HuH-7 (cell line): ENCODE results near the gene MGARP.
A peak's percentile ranks its signal among the peaks of the same experiment; 100 is the strongest.
"Not testable (repeated sequence)": the region's sequence is repeated elsewhere in the genome, so short reads cannot be mapped to it uniquely, and the experiment has no call there.

ENCODE experiments used
- DNase-seq: peaks from one replicate; pipeline ENCODE4 v3.0.0; 2011; ENCODE audit warnings: low spot score

MGARP gene

DNA sequence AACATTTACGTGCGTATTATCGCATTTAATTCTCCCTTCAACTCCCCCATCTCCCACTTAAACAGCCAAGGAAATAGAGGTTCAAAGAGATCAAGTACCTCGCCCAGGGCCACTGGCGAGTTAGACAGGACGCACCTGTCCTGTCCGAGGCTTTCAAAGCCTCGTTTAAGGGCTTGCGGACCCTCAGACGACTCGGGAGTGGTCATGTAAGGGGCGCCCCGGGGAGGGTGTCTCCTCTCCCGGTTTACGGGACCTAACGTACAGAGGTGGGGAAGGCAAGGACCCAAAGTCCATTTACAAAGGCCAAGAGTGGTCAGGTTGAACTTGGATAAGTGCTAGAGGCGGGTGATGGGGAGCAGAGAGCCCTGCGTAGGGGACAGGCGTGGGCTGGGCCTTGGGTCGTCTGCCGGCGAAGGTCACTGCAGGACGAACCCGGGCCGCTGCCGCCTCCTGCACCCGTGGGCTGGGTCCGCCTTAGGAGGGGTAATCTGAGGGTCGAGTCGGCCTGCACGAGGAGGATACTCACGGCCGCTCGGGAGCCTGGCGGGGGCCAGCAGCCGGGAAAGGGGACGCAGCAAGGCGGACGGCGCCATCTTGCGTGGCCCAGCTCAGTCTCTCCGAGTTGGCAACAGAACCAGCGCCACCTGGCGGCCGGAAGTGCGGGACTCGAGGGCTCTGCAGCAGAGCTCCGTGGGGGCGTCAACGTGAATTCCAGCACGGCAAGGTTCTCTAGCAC is 15.3 kb upstream of the MGARP start:
- DNase-seq: peak; percentile 83

DNA sequence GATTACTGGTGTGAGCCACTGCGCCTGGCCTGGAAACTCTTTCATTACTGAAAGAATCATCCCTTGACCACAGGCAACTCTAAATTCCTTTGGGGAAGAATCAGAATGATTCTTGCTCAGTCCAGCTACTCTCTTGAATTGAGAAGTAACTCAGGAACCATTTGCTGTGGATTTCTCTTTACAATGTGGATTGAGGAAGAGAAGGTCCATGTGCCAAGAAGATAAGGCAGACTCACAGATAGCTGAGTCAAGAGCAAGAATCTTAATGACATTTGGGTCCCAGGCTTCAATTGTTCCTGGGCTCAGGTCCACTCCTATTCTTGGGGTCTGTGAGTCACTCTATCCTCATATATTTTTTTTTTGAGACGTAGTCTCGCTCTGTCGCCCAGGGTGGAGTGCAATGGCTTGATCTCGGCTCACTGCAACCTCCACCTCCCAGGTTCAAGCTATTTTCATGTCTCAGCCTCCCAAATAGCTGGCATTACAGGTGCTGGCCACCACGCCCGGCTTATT is 6.2 kb upstream of the MGARP start:
- DNase-seq: no peak

DNA sequence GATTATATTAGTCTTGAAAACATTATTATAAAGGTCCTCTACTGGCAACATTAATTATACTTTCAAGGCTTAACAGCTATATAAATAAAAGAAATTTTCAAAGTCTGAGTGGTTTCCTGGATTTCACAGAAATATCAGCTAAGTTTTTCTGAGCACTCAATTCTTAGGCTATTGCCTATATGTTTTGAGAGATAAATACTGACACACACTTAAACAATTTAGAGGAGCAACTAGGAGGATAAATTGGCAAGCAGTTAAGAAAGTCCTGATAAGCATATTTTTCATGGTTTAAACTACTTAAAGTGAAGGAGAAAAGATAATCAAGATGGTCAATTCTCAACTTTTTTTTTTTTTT is 2.7 kb upstream of the MGARP start:
- DNase-seq: no peak

DNA sequence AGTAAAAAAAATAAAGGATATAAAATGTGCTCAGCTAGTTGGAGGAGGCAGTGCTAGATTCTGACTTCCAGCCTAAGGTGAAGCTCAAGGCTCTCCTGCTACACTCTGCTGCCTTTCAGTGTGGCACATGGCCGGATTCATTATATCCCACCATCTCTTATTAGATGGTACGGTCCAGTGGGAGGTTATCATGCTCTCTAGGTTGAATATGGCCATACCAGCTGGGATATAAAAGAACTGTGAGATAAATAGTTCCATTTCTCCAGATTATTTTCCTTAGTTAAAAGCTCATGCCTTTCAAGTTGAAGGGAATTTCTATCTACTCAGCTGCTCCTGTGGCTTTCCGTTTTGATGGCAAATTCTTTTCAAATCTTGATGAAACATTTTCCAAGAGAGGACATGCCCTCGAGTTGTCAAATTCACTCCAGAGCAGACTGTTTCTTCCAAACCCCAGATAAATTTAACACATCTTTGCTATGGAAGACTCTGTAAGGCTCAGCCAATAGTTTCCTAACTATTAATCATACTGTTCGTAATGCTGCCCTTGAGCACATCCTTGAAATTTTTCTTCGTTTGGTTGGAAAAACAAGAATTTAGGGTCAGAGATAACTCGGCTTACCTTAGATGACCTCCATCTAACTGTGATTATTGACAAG is 2.2 kb upstream of the MGARP start:
- DNase-seq: no peak

DNA sequence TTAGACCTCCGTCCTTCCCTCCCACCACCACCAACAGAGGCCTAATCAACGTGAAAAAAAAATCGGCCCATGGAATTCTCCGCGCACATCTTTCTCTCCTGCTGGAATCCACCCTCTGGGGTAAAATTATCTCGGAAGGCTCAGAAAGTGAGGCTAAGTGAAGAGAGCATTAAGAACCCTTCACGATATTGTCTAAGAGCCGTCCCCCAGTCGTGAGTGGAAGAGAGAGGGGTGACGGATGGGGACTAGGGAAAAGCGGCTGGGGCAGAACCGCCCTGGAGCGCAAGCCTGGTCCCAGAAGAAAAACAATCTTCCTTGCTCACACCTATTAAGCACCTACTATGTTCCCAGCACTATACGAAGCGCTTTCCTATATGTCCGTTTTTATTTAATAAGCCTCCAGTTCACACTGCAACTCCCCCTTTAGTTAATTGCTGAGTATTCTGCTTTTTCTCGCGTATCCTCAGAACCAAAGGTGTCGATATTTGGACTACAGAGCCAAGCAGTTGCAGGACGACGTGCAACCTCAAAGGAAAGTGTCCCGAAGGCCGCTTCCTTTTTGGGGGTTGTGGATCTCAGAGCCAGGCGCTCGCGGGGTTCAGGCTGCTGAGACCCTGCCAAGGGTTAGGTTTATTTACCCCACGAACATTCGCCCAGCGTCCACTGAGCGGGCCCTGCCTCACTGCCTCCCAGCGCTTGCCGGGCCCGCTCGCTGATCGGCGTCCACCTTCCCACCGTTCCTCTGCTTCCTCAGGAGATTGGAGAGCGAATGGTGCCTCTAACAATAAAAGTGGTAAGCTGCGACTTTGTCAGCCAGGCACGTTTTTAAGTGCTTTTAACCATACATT is 889 bp downstream of the MGARP start:
- no peak for DNase-seq

DNA sequence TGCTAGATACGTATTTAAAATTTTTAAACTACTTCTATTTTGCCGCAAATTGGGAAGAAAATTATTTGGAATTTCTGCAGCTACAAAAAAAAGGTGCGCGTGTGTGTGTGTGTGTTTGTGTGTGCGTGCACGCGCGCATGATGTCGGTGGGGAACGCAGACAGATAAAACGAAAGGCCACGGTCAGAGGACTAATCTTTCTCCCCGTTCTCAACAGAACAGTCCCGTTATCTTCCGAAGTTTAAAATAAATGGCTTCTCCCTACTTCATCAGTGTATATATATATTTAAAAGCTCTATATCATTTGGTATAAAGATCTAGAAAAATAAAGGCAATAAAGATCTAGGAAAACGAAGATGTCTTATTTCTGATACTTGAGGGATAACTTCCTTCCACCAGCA is 1.5 kb downstream of the MGARP start:
- no peak for DNase-seq

DNA sequence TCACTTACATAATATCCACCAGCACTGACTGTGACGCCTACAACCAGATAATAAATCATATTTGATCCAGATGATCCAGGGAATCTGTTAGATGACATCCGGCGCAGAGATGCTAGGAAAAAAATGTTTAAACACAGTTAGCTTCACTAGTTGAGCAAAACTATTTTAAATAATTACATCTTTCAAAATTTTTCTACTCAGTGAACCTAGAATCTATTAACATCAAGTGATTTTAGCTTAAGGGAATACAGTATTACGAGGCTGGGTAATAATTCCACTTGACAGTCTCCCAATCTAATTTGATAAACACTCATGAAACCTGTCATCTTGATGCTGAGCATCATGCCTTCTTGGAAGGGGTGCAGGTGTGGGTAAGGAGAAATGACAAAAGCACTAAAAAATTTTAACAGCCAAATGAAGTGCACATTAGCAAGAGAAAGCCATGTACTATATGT is 4.7 kb downstream of the MGARP start:
- no peak for DNase-seq

DNA sequence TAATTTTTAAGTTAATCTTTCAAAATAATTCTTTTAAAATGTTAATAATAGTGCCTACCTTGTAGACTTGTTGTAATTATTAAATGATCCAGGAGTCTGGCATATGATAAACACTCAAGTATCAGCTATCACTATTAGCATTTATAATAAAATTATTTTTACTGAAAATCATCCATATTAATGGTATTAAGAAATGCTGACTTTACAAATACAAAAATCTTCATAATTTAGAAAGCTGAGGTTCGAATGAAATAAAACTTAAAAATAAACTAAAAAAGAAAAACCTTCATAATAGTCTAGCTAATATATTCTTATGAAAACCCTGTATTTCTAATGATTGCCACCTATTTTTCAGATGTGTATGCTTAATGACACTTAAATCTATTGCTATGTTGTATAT is 5.2 kb downstream of the MGARP start:
- DNase-seq: no peak

DNA sequence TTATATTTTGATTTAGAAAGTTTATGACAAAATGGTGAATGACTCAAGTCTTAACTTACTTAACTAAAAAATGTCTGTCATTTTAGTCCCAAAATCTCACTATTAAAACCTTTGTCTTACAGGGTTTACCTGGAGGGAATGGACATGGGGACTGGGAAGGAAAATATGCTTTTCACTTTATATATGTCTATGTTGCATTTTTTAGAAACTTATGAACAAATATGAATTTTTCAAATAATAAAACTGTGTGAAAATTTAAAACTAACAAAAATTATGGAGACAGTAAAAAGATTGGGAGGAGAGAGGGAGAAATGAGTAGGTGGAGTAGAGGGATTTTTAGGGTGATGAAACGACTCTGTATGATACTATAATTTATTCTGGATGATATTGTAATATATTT is 6.2 kb downstream of the MGARP start:
- DNase-seq: no peak

DNA sequence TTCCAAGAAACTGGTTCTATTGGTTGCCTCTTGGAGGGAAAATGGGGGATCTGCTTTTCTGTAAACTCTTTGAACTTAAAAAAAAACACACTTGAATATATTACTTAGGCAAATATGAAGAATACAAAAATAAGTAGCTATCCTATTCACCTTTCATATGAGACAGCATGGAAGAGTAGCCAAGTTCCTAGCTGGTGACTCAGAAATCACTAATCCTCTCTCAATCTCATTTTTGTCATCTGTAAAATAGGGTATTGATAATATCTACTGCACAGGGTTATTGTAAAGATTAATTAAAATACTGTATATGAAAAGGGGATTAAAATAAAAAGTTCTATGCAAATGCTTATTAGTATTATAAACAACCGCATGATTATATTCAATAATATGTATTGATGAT is 12.7 kb downstream of the MGARP start:
- DNase-seq: no peak

DNA sequence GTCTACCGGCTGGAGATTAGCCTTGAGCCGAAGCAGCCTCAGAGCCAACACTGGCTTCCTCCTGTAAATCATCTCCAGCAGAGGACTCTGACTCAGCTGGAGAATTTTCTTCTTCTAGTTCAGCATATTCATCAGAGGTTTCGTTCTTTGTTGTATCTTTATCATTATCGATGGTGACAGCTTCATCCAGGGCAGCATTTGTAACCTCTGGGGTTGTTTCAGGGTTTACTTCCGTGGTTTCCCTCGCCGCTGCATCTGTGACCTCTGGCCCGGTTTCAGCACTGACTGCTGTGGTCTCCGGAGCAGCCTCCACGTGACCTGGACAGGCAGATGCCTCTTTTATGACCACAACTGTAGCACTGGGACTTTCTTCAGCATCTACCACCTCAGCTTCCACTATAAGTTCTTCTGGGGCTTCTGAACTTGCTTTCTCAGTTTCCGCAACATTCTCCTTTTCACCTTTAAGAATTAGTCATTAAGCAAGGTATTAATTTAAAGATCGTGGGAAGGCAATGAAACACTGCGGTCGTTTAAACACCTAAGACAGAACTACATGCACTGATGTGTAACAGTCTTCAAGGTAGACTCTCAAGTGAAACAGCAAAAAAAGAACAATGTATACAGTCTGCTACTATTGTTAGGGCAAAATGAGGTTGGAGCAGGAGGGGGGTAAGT is 13.3 kb downstream of the MGARP start:
- peak; percentile 80 for DNase-seq

DNA sequence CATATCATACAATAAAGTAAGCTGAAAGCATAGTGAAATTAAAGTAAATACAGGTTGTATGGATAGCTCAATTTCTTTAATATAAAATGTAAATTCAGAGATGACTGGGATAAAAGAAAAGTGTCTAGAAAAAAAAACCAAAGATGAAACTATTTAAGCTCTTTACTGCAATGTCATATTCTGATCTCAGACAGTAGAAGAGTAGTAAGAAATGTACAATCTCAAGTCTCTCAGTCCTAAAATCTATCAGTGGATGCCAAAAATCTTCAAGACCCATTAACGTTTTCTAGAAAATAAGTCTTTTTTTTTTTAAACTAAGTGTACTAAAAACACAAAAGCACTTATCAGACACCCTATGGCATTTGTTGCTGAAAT is 13.8 kb downstream of the MGARP start:
- DNase-seq: no peak

DNA sequence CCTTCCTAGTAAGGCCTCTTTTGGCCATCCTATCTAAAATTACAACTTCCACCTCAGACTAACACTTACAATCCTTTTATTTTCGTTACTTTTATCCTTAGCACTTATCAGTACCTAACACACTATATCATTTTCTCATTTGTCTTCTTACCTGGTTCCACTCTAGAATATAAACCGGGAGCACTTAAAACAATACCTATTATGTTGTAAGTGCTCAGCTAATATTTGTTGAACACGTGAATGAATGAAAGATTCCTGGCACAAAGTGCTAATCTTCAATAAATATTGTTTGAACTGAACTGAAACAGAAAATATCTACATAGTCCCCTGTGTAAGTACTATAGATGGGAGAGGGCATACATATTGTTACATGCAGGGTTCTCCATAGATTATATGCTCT is 14.4 kb downstream of the MGARP start:
- no peak for DNase-seq

DNA sequence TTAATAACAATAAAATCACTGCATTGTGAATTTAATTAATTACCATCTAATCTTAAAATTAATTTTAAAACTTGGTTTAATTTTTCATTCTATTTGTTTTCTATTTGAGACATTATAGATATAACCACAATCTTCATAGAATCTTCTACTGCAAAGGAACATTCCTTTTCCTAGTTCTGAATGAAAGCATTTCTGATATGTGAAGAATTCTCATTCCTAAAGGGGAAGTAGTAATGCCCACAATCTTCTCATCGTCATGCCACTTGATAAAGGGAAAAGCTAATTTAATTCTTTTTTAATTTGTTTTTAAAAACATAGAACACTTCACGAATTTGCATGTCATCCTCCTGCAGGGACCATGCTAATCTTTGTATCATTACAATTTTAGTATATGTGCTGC is 23.7 kb downstream of the MGARP start:
- no peak for DNase-seq

DNA sequence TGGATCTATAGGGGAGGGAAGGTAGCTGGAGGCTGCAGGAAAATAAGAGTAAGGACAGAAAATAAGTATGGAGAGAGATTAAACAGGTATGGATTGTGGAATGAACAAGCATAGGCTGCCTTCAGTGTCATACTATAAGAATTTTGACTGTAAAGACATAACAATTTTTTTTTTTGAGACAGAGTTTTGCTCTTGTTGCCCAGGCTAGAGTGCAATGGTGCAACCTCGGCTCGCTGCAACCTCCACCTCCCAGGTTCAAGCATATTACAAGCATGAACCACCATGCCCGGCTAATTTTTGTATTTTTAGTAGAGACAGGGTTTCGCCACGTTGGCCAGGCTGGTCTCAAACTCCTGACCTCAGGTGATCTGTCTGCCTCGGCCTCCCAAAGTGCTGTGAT is 24.4 kb downstream of the MGARP start:
- not testable (repeated sequence) for DNase-seq

DNA sequence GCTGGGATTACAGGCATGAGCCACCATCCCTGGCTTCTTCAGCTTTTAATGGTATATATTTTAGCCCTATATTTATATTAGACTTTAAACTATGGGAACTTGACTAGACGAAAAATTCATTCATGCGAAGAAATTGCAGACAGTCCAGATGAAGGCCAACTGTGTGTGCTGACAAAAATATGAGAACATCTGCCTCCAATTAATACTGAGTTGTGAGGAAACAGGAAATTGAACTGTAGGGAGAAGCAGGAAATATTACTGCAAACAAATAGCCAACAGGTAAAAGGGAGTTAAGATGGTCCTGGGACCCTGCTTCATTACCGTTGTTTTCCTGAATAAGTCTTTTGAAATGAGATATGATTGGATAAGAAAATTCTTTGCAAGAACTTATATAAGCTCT is 26.3 kb downstream of the MGARP start:
- DNase-seq: no peak

DNA sequence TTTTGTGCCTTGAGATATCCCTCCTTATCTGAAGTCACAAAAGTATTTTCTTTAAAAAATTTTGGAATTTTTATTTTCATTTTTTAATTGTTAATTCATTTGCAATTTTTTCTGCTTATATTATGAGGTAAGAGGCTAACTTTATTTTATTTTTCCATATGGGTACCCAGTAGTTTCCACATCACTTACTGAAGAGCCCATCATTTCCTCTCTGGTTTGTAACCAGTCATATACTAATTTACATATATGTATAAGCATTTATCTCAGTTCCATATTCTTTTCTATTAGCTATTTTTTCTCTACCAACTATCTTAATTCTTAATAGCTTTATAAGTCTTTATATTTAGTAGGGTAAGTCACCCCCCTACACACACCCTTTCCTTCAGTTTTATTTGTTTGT is 27.0 kb downstream of the MGARP start:
- no peak for DNase-seq

DNA sequence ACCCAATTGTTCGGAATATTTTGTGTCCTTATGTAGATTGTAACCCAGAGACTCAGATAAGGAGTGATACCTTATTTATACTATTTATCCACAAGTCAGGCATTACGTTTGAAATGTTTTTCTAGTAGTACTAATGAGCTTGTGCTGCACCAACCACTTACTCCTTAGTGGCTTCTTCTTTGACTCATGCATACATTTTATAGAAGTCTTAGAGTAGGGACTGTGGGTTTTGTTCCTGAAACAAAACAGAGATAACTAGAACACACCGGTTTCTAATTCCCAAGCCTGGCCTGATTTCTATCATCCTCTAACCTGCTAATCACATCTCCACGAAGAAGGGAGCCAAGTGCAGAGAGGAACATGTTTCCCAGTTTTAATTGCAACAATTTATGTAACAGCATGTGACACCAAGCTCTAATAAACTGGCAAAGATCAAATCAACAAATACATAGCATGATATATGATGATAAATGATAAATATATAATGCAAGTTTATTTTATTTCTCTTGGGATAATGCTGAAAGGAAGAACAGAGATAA is 32.3 kb downstream of the MGARP start:
- no peak for DNase-seq

DNA sequence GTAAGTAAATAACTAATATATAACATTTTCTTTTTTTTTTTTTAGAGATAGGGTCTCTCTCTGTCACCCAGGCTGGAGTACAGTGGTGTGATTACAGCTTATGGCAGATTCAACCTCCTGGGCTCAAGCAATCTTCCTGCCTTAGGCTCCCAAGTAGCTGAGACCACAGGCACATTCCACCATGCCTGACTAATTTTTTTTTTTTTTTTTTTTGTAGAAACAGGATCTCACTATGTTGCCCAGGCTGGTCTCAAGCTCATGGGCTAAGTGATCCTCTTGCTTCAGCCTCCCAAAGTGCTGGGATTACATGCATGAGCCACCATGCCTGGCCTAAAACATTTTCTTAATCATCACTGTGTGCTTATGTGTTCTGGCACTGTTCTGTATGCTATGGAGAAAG is 32.8 kb downstream of the MGARP start:
- no peak for DNase-seq

DNA sequence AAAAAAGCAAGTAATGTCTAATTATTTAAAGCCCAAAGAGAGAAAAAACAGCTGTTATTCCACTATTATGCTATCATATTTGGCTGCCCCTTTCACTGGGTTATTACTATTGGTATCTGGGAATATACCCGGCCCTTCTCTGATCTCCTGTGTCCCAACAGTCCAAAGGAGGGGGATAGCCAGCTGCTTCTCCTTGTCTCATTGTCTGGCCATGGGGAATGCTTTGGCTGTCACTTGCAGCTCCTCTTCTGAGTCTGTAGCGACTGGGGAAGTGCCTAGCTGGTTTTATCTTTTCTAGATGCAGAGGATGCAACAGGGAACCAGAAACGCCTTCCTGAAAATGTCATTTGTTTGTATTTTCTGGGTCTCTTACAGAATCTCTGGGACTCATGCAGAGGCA is 33.9 kb downstream of the MGARP start:
- DNase-seq: no peak

DNA sequence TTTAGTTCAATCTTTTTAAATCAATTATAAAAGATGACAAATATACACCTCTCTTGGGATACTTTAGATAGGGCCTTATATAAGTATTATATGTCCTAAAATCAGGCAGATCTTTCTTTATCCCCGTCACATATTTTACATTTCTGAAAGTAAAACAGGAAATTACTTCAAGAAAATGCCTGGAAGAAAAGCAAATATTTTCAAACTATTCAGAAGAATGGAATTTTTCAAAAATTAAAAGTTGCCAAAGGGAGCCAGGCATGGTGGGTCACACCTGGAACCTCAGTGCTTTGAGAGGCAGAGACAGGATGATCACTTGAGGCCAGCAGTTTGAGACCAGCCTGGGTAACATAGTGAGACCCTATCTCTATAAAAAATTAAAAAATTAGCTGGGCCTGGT is 34.4 kb downstream of the MGARP start:
- DNase-seq: no peak
